IMR-90 (cell line): ENCODE results near the gene EME2. TPM values are rescaled to one million over a fixed set of nuclear protein-coding genes. Genes with fewer than 3 reads are reported as not detected.

ENCODE experiments used
- ATAC-seq: fragments of 200-7000 bp; cut with Tn5 transposase; 2 replicates; pipeline ENCODE4 v1.9.1; 2020; ENCODE audit warnings: low read depth, mild to moderate bottlenecking, moderate library complexity
- BruUV-seq: library from RNA; stranded (reverse); fragments of 400-500 nt; replicated peaks from 2 replicates; lab custom pipeline; 2021; lab: Mats Ljungman, UMichigan
- CTCF ChIA-PET: fragments of 300-600 bp; formaldehyde crosslinking; extraction: SDS; loops from one replicate; lab custom pipeline; 2021; ENCODE audit warnings: antibody characterized with exemption; lab: Yijun Ruan, JAX
- POLR2A ChIA-PET: fragments of 300-600 bp; sonication (Branson Sonifier 250); formaldehyde crosslinking; loops from one replicate; lab custom pipeline; 2022; ENCODE audit warnings: antibody characterized with exemption; ENCODE audit not compliant: unreplicated experiment; lab: Charles Lee
- DNase-seq: peaks from one replicate; pipeline ENCODE4 v3.0.0; 2013
- H2AFZ ChIP-seq: replicated peaks from 2 replicates; pipeline ENCODE3; 2013; ENCODE audit warnings: low read length, mild to moderate bottlenecking; ENCODE audit not compliant: poor library complexity
- H2AK5ac ChIP-seq: 2 replicates; pipeline ENCODE4 v1.6.1; 2013; ENCODE audit warnings: low read depth, low read length, inconsistent platforms
- H2AK9ac ChIP-seq: replicated peaks from 2 replicates; pipeline ENCODE3; 2013; ENCODE audit warnings: mild to moderate bottlenecking, low read depth, low read length, moderate library complexity; ENCODE audit not compliant: poor library complexity
- H2BK120ac ChIP-seq: 2 replicates; pipeline ENCODE4 v1.6.1; 2013; ENCODE audit warnings: low read depth, low read length, inconsistent platforms
- H2BK15ac ChIP-seq: 3 replicates; pipeline ENCODE4 v1.6.1; 2013; ENCODE audit warnings: low read depth, low read length, inconsistent platforms
- H2BK20ac ChIP-seq: 2 replicates; pipeline ENCODE4 v1.6.1; 2013; ENCODE audit warnings: low read depth, mild to moderate bottlenecking, inconsistent platforms, low read length, moderate library complexity
- H2BK5ac ChIP-seq: 2 replicates; pipeline ENCODE4 v1.6.1; 2013; ENCODE audit warnings: mild to moderate bottlenecking, low read depth, low read length, inconsistent platforms; ENCODE audit not compliant: poor library complexity, severe bottlenecking
- H3K14ac ChIP-seq: replicated peaks from 2 replicates; pipeline ENCODE4 v1.6.1; 2013; ENCODE audit warnings: low read depth, low read length, inconsistent platforms
- H3K18ac ChIP-seq: 2 replicates; pipeline ENCODE4 v1.6.1; 2013; ENCODE audit warnings: low read depth, low read length, control low read depth
- H3K23ac ChIP-seq: 2 replicates; pipeline ENCODE4 v1.6.1; 2013; ENCODE audit warnings: low read depth, low read length, inconsistent platforms
- H3K27ac ChIP-seq: 2 replicates; pipeline ENCODE4 v1.5.1; 2013; ENCODE audit warnings: mild to moderate bottlenecking, control low read depth, low read length; ENCODE audit not compliant: insufficient read depth
- H3K27me3 ChIP-seq: 2 replicates; pipeline ENCODE4 v1.6.1; 2013; ENCODE audit warnings: low read length; ENCODE audit not compliant: control insufficient read depth, insufficient read depth
- H3K36me3 ChIP-seq: 2 replicates; pipeline ENCODE4 v1.6.1; 2013; ENCODE audit warnings: low read length, mixed read lengths; ENCODE audit not compliant: control insufficient read depth, insufficient read depth
- H3K4ac ChIP-seq: 2 replicates; pipeline ENCODE4 v1.6.1; 2013; ENCODE audit warnings: low read depth, low read length, inconsistent platforms
- H3K4me1 ChIP-seq: 2 replicates; pipeline ENCODE4 v1.6.1; 2013; ENCODE audit warnings: low read length, mixed read lengths; ENCODE audit not compliant: control insufficient read depth, insufficient read depth
- H3K4me2 ChIP-seq: 2 replicates; pipeline ENCODE4 v1.6.1; 2013; ENCODE audit warnings: low read depth, mild to moderate bottlenecking, control low read depth, low read length, moderate library complexity
- H3K4me3 ChIP-seq: 2 replicates; pipeline ENCODE4 v1.5.1; 2013; ENCODE audit warnings: low read depth, mild to moderate bottlenecking, control low read depth, low read length, moderate library complexity; ENCODE audit not compliant: insufficient read depth
- H3K56ac ChIP-seq: 2 replicates; pipeline ENCODE4 v1.6.1; 2013; ENCODE audit warnings: low read length, inconsistent platforms; ENCODE audit not compliant: insufficient read depth; ENCODE audit errors: extremely low read depth
- H3K79me1 ChIP-seq, 2 experiments: 2 replicates each; pipeline ENCODE4 v1.6.1; 2013; ENCODE audit warnings: low read length in 2 of 2, inconsistent platforms in 1 of 2, low read depth in 1 of 2
- H3K9ac ChIP-seq: 2 replicates; pipeline ENCODE4 v1.6.1; 2013; ENCODE audit warnings: low read depth, low read length, control low read depth
- H3K9me1 ChIP-seq: 2 replicates; pipeline ENCODE4 v1.6.1; 2013; ENCODE audit warnings: low read length, inconsistent platforms; ENCODE audit not compliant: insufficient read depth
- H3K9me3 ChIP-seq: 2 replicates; pipeline ENCODE4 v1.6.1; 2013; ENCODE audit warnings: low read length; ENCODE audit not compliant: control insufficient read depth, insufficient read depth
- H4K20me1 ChIP-seq: 2 replicates; pipeline ENCODE4 v1.6.1; 2013; ENCODE audit warnings: low read length, inconsistent platforms; ENCODE audit not compliant: insufficient read depth
- H4K5ac ChIP-seq: 2 replicates; pipeline ENCODE4 v1.6.1; 2013; ENCODE audit warnings: mild to moderate bottlenecking, low read depth, low read length, control low read depth
- H4K8ac ChIP-seq, 2 experiments: 2 replicates each; pipeline ENCODE4 v1.6.1; 2013; ENCODE audit warnings: low read depth in 2 of 2, low read length in 2 of 2, control low read depth in 1 of 2, inconsistent platforms in 1 of 2
- H4K91ac ChIP-seq: 2 replicates; pipeline ENCODE4 v1.6.1; 2013; ENCODE audit warnings: low read depth, low read length, inconsistent platforms; ENCODE audit not compliant: insufficient read depth
- BHLHE40 ChIP-seq: fragments of 150-350 bp; IDR thresholded peaks from 2 replicates; pipeline ENCODE4 v1.6.1; 2016; ENCODE audit warnings: mild to moderate bottlenecking, low read depth, low read length
- CEBPB ChIP-seq: IDR thresholded peaks from 2 replicates; pipeline ENCODE4 v1.6.1; 2012; ENCODE audit warnings: low read depth, low read length, improper control_type of control experiment
- CHD1 ChIP-seq: IDR thresholded peaks from 2 replicates; pipeline ENCODE4 v1.6.1; 2012; ENCODE audit warnings: low read depth, low read length, improper control_type of control experiment
- ELK1 ChIP-seq: fragments of 150-350 bp; IDR thresholded peaks from 2 replicates; pipeline ENCODE4 v1.6.1; 2016; ENCODE audit warnings: low read depth, mild to moderate bottlenecking, low read length, moderate library complexity, borderline replicate concordance
- FOS ChIP-seq: fragments of 150-350 bp; IDR thresholded peaks from 2 replicates; pipeline ENCODE4 v1.6.1; 2016; ENCODE audit warnings: low read depth, low read length
- MAFK ChIP-seq: IDR thresholded peaks from 2 replicates; pipeline ENCODE4 v1.6.1; 2012; ENCODE audit warnings: low read depth, low read length, improper control_type of control experiment
- MAZ ChIP-seq: IDR thresholded peaks from 2 replicates; pipeline ENCODE4 v1.6.1; 2012; ENCODE audit warnings: low read depth, mild to moderate bottlenecking, low read length, improper control_type of control experiment, moderate library complexity, borderline replicate concordance
- MXI1 ChIP-seq: IDR thresholded peaks from 2 replicates; pipeline ENCODE4 v1.6.1; 2012; ENCODE audit warnings: low read depth, mild to moderate bottlenecking, low read length, moderate library complexity, borderline replicate concordance
- NFE2L2 ChIP-seq: fragments of 150-350 bp; IDR thresholded peaks from 2 replicates; pipeline ENCODE4 v1.6.1; 2016; ENCODE audit warnings: low read depth, mild to moderate bottlenecking, low read length
- POLR2A ChIP-seq: IDR thresholded peaks from 2 replicates; pipeline ENCODE4 v1.6.1; 2012; ENCODE audit warnings: mild to moderate bottlenecking, low read depth, low read length
- RAD21 ChIP-seq: IDR thresholded peaks from 2 replicates; pipeline ENCODE4 v1.6.1; 2012; ENCODE audit warnings: low read length, improper control_type of control experiment
- RCOR1 ChIP-seq: IDR thresholded peaks from 2 replicates; pipeline ENCODE4 v1.6.1; 2012; ENCODE audit warnings: mild to moderate bottlenecking, low read length, improper control_type of control experiment; ENCODE audit not compliant: insufficient replicate concordance
- RFX5 ChIP-seq: IDR thresholded peaks from 2 replicates; pipeline ENCODE4 v1.8.0; 2012; ENCODE audit warnings: low read depth, mild to moderate bottlenecking, low read length, moderate library complexity
- SMC3 ChIP-seq: fragments of 150-350 bp; IDR thresholded peaks from 2 replicates; pipeline ENCODE4 v1.6.1; 2016; ENCODE audit warnings: low read depth, mild to moderate bottlenecking, antibody characterized with exemption, low read length, moderate library complexity
- WGBS, 2 experiments: methylation state at CpG; one replicate each; pipeline versions ENCODE4 v1.1.5 to v1.1.7; 2013; ENCODE audit warnings: missing lambda C conversion rate in 2 of 2; ENCODE audit not compliant: insufficient read length in 1 of 2; ENCODE audit errors: extremely low coverage in 2 of 2; 5-methylcytosine and 5-hydroxymethylcytosine counted together
- dilution Hi-C: fragments of 300-500 bp; cut with HindIII; formaldehyde crosslinking; loops from one replicate; pipeline ENCODE4 v1.14.3; 2018; ENCODE audit warnings: low sequenced_read_pairs; ENCODE audit not compliant: unreplicated experiment
- in situ Hi-C: fragments of 300-500 bp; cut with MboI; formaldehyde crosslinking; loops from 3 replicates; pipeline ENCODE4 v1.14.3; 2019; ENCODE audit warnings: low sequenced_read_pairs, inconsistent platforms, mixed read lengths
- intact Hi-C: fragments of 100-400 bp; cut with micrococcal nuclease; formaldehyde crosslinking; loops from 2 replicates; pipeline ENCODE4 v1.10.0; 2022
- polyA plus RNA-seq, 3 experiments: library from polyadenylated mRNA; depleted of rRNA; stranded (reverse); fragments of >200 nt; gene quantifications; 2 replicates each; pipeline ENCODE4 v1.2.3, GENCODE V29; 2012; ENCODE audit warnings: low replicate concordance in 1 of 3
- total RNA-seq: library from RNA; depleted of rRNA; stranded (reverse); fragments of >200 nt; gene quantifications from 2 replicates; pipeline ENCODE4 v1.2.3, GENCODE V29; 2012
- TF ChIP-seq, protein P1 (sequence below): conservative IDR thresholded peaks from 2 replicates; pipeline ENCODE4 v1.5.1; 2012; ENCODE audit warnings: mild to moderate bottlenecking, low read depth, low read length, improper control_type of control experiment
- TF ChIP-seq, protein P2 (sequence below): fragments of 150-350 bp; IDR thresholded peaks from 2 replicates; pipeline ENCODE4 v1.6.1; 2017; ENCODE audit warnings: mild to moderate bottlenecking, antibody characterized with exemption, low read length, low read depth

The EME2 gene
- total and polyA plus RNA-seq, 2 of the 4 experiments (the other 2 are of a cell fraction) = 1.3 to 9.6 TPM

GRCh38 chr16:1734123-1734522 lies 38.5 kb upstream of the EME2 start:
- Histone ChIP-seq H3K14ac (no peak overlapping the region), H4K91ac (no peak overlapping the region), H3K4me1 (no peaks in the 10 kb centered on the region), H3K79me1 (peaks cover 19 to 48% of the 10 kb centered on the region in 2 experiments; a peak in 3 of 4 replicates), H2AK5ac (no peak overlapping the region), H3K27me3 (no peaks in the 10 kb centered on the region), H4K5ac (no peak overlapping the region), H3K9ac (no peak overlapping the region), H3K9me3 (no peaks in the 10 kb centered on the region), H3K27ac (no peak overlapping the region), H2BK5ac (no peak overlapping the region), H3K36me3 (peaks cover 50% of the 10 kb centered on the region), H3K4me2 (no peak overlapping the region), H4K20me1 (peaks cover 29% of the 10 kb centered on the region), H3K18ac (no peak overlapping the region), H2BK120ac (no peak overlapping the region), H3K56ac (no peak overlapping the region), H2AFZ (peak overlapping the region; percentile 48), H3K4me3 (no peak overlapping the region), H2BK15ac (no peak overlapping the region), H3K23ac (no peak overlapping the region), H3K9me1 (peaks cover 2% of the 10 kb centered on the region; the same call in 1 of the 2 replicates), H2AK9ac (no peak overlapping the region), H2BK20ac (no peak overlapping the region), H4K8ac (no peak overlapping the region), H3K4ac (no peak overlapping the region)
- DNase-seq (no peak), ATAC-seq (no peak)
- in situ Hi-C loops = no loop called here
- dilution Hi-C loops = no loop called here
- intact Hi-C loops = no loop called here
- 96% methylated on average over 20 of the region's 22 CpGs; no CpG with 5 or more reads in 1 of the 2 experiments for WGBS, 2 experiments
- POLR2A ChIA-PET = no interaction called here
- CTCF ChIA-PET = no interaction called here
- TF ChIP-seq MAFK (no peak), POLR2A (no peak), FOS (no peak), NFE2L2 (no peak), CEBPB (no peak), MXI1 (no peak), MAZ (no peak), RFX5 (no peak), RCOR1 (no peak), BHLHE40 (no peak), ELK1 (no peak), CHD1 (no peak), SMC3 (no peak), RAD21 (no peak)
- TF ChIP-seq, protein P1, sequence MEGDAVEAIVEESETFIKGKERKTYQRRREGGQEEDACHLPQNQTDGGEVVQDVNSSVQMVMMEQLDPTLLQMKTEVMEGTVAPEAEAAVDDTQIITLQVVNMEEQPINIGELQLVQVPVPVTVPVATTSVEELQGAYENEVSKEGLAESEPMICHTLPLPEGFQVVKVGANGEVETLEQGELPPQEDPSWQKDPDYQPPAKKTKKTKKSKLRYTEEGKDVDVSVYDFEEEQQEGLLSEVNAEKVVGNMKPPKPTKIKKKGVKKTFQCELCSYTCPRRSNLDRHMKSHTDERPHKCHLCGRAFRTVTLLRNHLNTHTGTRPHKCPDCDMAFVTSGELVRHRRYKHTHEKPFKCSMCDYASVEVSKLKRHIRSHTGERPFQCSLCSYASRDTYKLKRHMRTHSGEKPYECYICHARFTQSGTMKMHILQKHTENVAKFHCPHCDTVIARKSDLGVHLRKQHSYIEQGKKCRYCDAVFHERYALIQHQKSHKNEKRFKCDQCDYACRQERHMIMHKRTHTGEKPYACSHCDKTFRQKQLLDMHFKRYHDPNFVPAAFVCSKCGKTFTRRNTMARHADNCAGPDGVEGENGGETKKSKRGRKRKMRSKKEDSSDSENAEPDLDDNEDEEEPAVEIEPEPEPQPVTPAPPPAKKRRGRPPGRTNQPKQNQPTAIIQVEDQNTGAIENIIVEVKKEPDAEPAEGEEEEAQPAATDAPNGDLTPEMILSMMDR = no peak
- TF ChIP-seq, protein P2, sequence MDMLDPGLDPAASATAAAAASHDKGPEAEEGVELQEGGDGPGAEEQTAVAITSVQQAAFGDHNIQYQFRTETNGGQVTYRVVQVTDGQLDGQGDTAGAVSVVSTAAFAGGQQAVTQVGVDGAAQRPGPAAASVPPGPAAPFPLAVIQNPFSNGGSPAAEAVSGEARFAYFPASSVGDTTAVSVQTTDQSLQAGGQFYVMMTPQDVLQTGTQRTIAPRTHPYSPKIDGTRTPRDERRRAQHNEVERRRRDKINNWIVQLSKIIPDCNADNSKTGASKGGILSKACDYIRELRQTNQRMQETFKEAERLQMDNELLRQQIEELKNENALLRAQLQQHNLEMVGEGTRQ = no peak
- no TSS peak for BruUV-seq
